GM19397 (cell line): ENCODE results near the gene CDK5RAP2.
A peak's percentile ranks its signal among the peaks of the same experiment; 100 is the strongest.
"Not testable (repeated sequence)": the region's sequence is repeated elsewhere in the genome, so short reads cannot be mapped to it uniquely, and the experiment has no call there.

Source experiments
- ATAC-seq: cut with Tn5 transposase; IDR thresholded peaks from one replicate; pipeline ENCODE4 v1.9.1; 2021; ENCODE audit warnings: mild to moderate bottlenecking, moderate library complexity; ENCODE audit not compliant: unreplicated experiment

Gene CDK5RAP2

GRCh38 chr9:120477534-120478001, 102.4 kb downstream of the CDK5RAP2 start:
- peak; percentile 51 for ATAC-seq

- no peak for ATAC-seq
Measured at GRCh38 chr9:120475341-120475740, 104.6 kb downstream of the CDK5RAP2 start.

- ATAC-seq = no peak
Measured at GRCh38 chr9:120474591-120475243, 105.2 kb downstream of the CDK5RAP2 start.

GRCh38 chr9:120473608-120474007, 106.4 kb downstream of the CDK5RAP2 start:
- no peak for ATAC-seq

- ATAC-seq = no peak
Measured at GRCh38 chr9:120465685-120466407, 114.1 kb downstream of the CDK5RAP2 start.

- ATAC-seq = no peak
Measured at GRCh38 chr9:120464887-120465421, 115.0 kb downstream of the CDK5RAP2 start.

GRCh38 chr9:120464176-120464886, 115.6 kb downstream of the CDK5RAP2 start:
- ATAC-seq = no peak

GRCh38 chr9:120463765-120464164, 116.2 kb downstream of the CDK5RAP2 start:
- ATAC-seq = no peak

GRCh38 chr9:120461677-120462076, 118.3 kb downstream of the CDK5RAP2 start:
- not testable (repeated sequence) for ATAC-seq

- ATAC-seq = no peak
Measured at GRCh38 chr9:120456218-120456617, 123.7 kb downstream of the CDK5RAP2 start.

- ATAC-seq = no peak
Measured at GRCh38 chr9:120454467-120454866, 125.5 kb downstream of the CDK5RAP2 start.

- no peak for ATAC-seq
Measured at GRCh38 chr9:120453792-120454191, 126.2 kb downstream of the CDK5RAP2 start.

- no peak for ATAC-seq
Measured at GRCh38 chr9:120452631-120453030, 127.3 kb downstream of the CDK5RAP2 start.

GRCh38 chr9:120450916-120451315, 129.1 kb downstream of the CDK5RAP2 start:
- ATAC-seq = no peak

- no peak for ATAC-seq
Measured at GRCh38 chr9:120449566-120449965, 130.4 kb downstream of the CDK5RAP2 start.

- no peak for ATAC-seq
Measured at GRCh38 chr9:120447959-120448500, 131.9 kb downstream of the CDK5RAP2 start.

GRCh38 chr9:120446671-120447070, 133.3 kb downstream of the CDK5RAP2 start:
- ATAC-seq = no peak

GRCh38 chr9:120443976-120444375, 136.0 kb downstream of the CDK5RAP2 start:
- no peak for ATAC-seq

- ATAC-seq = no peak
Measured at GRCh38 chr9:120443489-120443888, 136.5 kb downstream of the CDK5RAP2 start.

GRCh38 chr9:120442308-120442995, 137.5 kb downstream of the CDK5RAP2 start:
- ATAC-seq = no peak
